SK-N-SH treated with all-trans-retinoic acid at 6 μM for 48 hours (cell line): ENCODE results near the gene C15orf62.

Experiments
- ATAC-seq: fragments of 200-7000 bp; cut with Tn5 transposase; 3 replicates; pipeline ENCODE4 v1.9.1; 2020; ENCODE audit warnings: mild to moderate bottlenecking, moderate library complexity
- ARNTL ChIP-seq: fragments of 450-650 bp; formaldehyde crosslinking; IDR thresholded peaks from 2 replicates; pipeline ENCODE4 v1.5.0; 2020; ENCODE audit warnings: low read depth, mild to moderate bottlenecking, moderate library complexity, borderline replicate concordance
- BACH2 ChIP-seq: fragments of 250-450 bp; sonication (Bioruptor Pico); IDR thresholded peaks from 2 replicates; pipeline ENCODE4 v1.9.0; 2021; ENCODE audit warnings: mild to moderate bottlenecking, borderline replicate concordance
- CSDC2 ChIP-seq: fragments of 250-450 bp; sonication (Bioruptor Pico); IDR thresholded peaks from 2 replicates; pipeline ENCODE4 v1.5.0; 2020; ENCODE audit warnings: mild to moderate bottlenecking, moderate library complexity
- ESRRG ChIP-seq: fragments of 250-450 bp; sonication (Bioruptor Pico); IDR thresholded peaks from 2 replicates; pipeline ENCODE4 v1.6.1; 2021; ENCODE audit warnings: mild to moderate bottlenecking
- GLIS3 ChIP-seq: fragments of 250-450 bp; sonication (Bioruptor Pico); IDR thresholded peaks from 2 replicates; pipeline ENCODE4 v1.5.0; 2020; ENCODE audit warnings: mild to moderate bottlenecking, moderate library complexity
- ISL1 ChIP-seq: fragments of 250-450 bp; sonication (Bioruptor Pico); IDR thresholded peaks from 2 replicates; pipeline ENCODE4 v2.1.2; 2022; ENCODE audit warnings: mild to moderate bottlenecking, moderate library complexity
- PPARA ChIP-seq: fragments of 250-450 bp; sonication (Bioruptor Pico); IDR thresholded peaks from 2 replicates; pipeline ENCODE4 v1.5.0; 2020; ENCODE audit warnings: mild to moderate bottlenecking, borderline replicate concordance
- RARB ChIP-seq: fragments of 250-450 bp; sonication (Bioruptor Pico); IDR thresholded peaks from 2 replicates; pipeline ENCODE4 v1.8.0; 2021; ENCODE audit warnings: mild to moderate bottlenecking, moderate library complexity
- SNAI2 ChIP-seq: fragments of 250-450 bp; sonication (Bioruptor Pico); IDR thresholded peaks from 2 replicates; pipeline ENCODE4 v1.5.0; 2020; ENCODE audit warnings: mild to moderate bottlenecking, moderate library complexity
- TCF4 ChIP-seq: fragments of 250-450 bp; sonication (Bioruptor Pico); IDR thresholded peaks from 2 replicates; pipeline ENCODE4 v1.8.0; 2021; ENCODE audit warnings: mild to moderate bottlenecking, moderate library complexity, borderline replicate concordance
- TOX ChIP-seq: fragments of 250-450 bp; sonication (Bioruptor Pico); IDR thresholded peaks from 2 replicates; pipeline ENCODE4 v1.8.0; 2021; ENCODE audit warnings: mild to moderate bottlenecking, moderate library complexity, borderline replicate concordance
- ZC3H10 ChIP-seq: fragments of 250-450 bp; sonication (Bioruptor Pico); IDR thresholded peaks from 2 replicates; pipeline ENCODE4 v1.5.1; 2021; ENCODE audit warnings: mild to moderate bottlenecking, moderate library complexity
- ZFP3 ChIP-seq: fragments of 250-450 bp; sonication (Bioruptor Pico); IDR thresholded peaks from 2 replicates; pipeline ENCODE4 v1.5.0; 2020; ENCODE audit warnings: mild to moderate bottlenecking, moderate library complexity
- ZFP30 ChIP-seq: fragments of 450-650 bp; formaldehyde crosslinking; IDR thresholded peaks from 2 replicates; pipeline ENCODE4 v1.5.0; 2022; ENCODE audit warnings: mild to moderate bottlenecking, moderate library complexity
- ZNF565 ChIP-seq: fragments of 450-650 bp; formaldehyde crosslinking; conservative IDR thresholded peaks from 2 replicates; pipeline ENCODE4 v1.5.0; 2020; ENCODE audit warnings: low read depth, mild to moderate bottlenecking, moderate library complexity
- ZNF70 ChIP-seq: fragments of 450-650 bp; formaldehyde crosslinking; IDR thresholded peaks from 2 replicates; pipeline ENCODE4 v1.5.0; 2020; ENCODE audit warnings: mild to moderate bottlenecking, moderate library complexity
- ZNF8 ChIP-seq: fragments of 450-650 bp; formaldehyde crosslinking; IDR thresholded peaks from 2 replicates; pipeline ENCODE4 v1.5.0; 2020; ENCODE audit warnings: mild to moderate bottlenecking, moderate library complexity
- TF ChIP-seq, protein P1 (sequence below): fragments of 250-450 bp; sonication (Bioruptor Pico); IDR thresholded peaks from 2 replicates; pipeline ENCODE4 v1.5.1; 2020; ENCODE audit warnings: low read depth, mild to moderate bottlenecking, moderate library complexity
- TF ChIP-seq, protein P2 (sequence below): fragments of 250-450 bp; sonication (Bioruptor Pico); IDR thresholded peaks from 2 replicates; pipeline ENCODE4 v1.5.1; 2021; ENCODE audit warnings: mild to moderate bottlenecking, moderate library complexity
- TF ChIP-seq, protein P3 (sequence below): fragments of 250-450 bp; sonication (Bioruptor Pico); IDR thresholded peaks from 2 replicates; pipeline ENCODE4 v1.5.0; 2020; ENCODE audit warnings: mild to moderate bottlenecking, moderate library complexity
- TF ChIP-seq, protein P4 (sequence below): fragments of 250-450 bp; sonication (Bioruptor Pico); IDR thresholded peaks from 2 replicates; pipeline ENCODE4 v1.8.0; 2021; ENCODE audit warnings: low read depth, mild to moderate bottlenecking, moderate library complexity, borderline replicate concordance
- TF ChIP-seq, protein P5 (sequence below): fragments of 250-450 bp; sonication (Bioruptor Pico); IDR thresholded peaks from 2 replicates; pipeline ENCODE4 v1.8.0; 2020; ENCODE audit warnings: mild to moderate bottlenecking, moderate library complexity, borderline replicate concordance

Gene C15orf62

DNA sequence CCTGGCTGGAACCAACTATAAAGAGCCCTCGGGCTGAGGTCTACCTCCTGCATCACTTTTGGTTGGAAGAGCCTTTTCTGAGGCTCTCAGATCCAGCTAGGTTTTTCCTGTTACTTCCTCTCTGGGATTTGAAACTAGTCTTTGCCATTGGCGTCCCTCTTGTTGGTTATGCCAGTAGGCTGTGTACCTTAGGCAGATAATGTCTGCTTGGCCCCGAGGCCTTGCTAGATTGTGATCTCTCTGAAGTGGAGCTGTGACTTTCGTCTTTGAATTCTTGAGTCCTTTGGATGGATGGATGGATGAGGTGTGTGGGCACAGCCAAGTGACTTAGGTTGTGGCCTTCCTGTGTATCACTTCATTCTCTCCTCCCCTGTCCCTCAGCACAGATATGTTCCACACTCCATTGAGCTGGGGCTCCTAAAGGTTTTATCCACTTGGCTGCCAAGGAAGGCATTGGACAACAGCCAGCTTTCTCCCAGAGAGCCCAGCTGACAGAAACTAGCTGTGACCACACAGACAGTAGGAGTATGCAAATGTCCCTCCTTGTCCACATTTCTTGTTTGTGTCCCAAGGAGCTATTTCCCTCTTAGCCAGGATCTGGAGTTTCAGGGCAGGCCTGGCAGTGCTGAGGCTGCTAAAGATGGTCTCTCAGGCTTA, 45.4 kb downstream of the C15orf62 start:
- TF ChIP-seq PPARA (CRISPR knock-in tag) (no peak), TCF4 (CRISPR knock-in tag) (no peak), ISL1 (CRISPR knock-in tag) (no peak), RARB (CRISPR knock-in tag) (no peak), ZNF8 (CRISPR knock-in tag) (no peak), GLIS3 (no peak), CSDC2 (CRISPR knock-in tag) (no peak), BACH2 (CRISPR knock-in tag) (no peak), TOX (CRISPR knock-in tag) (no peak), ARNTL (no peak), ZC3H10 (CRISPR knock-in tag) (no peak), ESRRG (CRISPR knock-in tag) (no peak), SNAI2 (CRISPR knock-in tag) (no peak)
- TF ChIP-seq, protein P1, sequence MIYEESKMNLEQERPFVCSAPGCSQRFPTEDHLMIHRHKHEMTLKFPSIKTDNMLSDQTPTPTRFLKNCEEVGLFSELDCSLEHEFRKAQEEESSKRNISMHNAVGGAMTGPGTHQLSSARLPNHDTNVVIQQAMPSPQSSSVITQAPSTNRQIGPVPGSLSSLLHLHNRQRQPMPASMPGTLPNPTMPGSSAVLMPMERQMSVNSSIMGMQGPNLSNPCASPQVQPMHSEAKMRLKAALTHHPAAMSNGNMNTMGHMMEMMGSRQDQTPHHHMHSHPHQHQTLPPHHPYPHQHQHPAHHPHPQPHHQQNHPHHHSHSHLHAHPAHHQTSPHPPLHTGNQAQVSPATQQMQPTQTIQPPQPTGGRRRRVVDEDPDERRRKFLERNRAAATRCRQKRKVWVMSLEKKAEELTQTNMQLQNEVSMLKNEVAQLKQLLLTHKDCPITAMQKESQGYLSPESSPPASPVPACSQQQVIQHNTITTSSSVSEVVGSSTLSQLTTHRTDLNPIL (CRISPR knock-in tag), result no peak
- TF ChIP-seq, protein P2, sequence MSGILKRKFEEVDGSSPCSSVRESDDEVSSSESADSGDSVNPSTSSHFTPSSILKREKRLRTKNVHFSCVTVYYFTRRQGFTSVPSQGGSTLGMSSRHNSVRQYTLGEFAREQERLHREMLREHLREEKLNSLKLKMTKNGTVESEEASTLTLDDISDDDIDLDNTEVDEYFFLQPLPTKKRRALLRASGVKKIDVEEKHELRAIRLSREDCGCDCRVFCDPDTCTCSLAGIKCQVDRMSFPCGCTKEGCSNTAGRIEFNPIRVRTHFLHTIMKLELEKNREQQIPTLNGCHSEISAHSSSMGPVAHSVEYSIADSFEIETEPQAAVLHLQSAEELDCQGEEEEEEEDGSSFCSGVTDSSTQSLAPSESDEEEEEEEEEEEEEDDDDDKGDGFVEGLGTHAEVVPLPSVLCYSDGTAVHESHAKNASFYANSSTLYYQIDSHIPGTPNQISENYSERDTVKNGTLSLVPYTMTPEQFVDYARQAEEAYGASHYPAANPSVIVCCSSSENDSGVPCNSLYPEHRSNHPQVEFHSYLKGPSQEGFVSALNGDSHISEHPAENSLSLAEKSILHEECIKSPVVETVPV (CRISPR knock-in tag), result no peak
- TF ChIP-seq, protein P3, sequence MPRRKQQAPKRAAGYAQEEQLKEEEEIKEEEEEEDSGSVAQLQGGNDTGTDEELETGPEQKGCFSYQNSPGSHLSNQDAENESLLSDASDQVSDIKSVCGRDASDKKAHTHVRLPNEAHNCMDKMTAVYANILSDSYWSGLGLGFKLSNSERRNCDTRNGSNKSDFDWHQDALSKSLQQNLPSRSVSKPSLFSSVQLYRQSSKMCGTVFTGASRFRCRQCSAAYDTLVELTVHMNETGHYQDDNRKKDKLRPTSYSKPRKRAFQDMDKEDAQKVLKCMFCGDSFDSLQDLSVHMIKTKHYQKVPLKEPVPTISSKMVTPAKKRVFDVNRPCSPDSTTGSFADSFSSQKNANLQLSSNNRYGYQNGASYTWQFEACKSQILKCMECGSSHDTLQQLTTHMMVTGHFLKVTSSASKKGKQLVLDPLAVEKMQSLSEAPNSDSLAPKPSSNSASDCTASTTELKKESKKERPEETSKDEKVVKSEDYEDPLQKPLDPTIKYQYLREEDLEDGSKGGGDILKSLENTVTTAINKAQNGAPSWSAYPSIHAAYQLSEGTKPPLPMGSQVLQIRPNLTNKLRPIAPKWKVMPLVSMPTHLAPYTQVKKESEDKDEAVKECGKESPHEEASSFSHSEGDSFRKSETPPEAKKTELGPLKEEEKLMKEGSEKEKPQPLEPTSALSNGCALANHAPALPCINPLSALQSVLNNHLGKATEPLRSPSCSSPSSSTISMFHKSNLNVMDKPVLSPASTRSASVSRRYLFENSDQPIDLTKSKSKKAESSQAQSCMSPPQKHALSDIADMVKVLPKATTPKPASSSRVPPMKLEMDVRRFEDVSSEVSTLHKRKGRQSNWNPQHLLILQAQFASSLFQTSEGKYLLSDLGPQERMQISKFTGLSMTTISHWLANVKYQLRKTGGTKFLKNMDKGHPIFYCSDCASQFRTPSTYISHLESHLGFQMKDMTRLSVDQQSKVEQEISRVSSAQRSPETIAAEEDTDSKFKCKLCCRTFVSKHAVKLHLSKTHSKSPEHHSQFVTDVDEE (CRISPR knock-in tag), result no peak
- TF ChIP-seq, protein P4, sequence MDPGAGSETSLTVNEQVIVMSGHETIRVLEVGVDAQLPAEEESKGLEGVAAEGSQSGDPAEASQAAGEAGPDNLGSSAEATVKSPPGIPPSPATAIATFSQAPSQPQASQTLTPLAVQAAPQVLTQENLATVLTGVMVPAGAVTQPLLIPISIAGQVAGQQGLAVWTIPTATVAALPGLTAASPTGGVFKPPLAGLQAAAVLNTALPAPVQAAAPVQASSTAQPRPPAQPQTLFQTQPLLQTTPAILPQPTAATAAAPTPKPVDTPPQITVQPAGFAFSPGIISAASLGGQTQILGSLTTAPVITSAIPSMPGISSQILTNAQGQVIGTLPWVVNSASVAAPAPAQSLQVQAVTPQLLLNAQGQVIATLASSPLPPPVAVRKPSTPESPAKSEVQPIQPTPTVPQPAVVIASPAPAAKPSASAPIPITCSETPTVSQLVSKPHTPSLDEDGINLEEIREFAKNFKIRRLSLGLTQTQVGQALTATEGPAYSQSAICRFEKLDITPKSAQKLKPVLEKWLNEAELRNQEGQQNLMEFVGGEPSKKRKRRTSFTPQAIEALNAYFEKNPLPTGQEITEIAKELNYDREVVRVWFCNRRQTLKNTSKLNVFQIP, result no peak
- TF ChIP-seq, protein P5, sequence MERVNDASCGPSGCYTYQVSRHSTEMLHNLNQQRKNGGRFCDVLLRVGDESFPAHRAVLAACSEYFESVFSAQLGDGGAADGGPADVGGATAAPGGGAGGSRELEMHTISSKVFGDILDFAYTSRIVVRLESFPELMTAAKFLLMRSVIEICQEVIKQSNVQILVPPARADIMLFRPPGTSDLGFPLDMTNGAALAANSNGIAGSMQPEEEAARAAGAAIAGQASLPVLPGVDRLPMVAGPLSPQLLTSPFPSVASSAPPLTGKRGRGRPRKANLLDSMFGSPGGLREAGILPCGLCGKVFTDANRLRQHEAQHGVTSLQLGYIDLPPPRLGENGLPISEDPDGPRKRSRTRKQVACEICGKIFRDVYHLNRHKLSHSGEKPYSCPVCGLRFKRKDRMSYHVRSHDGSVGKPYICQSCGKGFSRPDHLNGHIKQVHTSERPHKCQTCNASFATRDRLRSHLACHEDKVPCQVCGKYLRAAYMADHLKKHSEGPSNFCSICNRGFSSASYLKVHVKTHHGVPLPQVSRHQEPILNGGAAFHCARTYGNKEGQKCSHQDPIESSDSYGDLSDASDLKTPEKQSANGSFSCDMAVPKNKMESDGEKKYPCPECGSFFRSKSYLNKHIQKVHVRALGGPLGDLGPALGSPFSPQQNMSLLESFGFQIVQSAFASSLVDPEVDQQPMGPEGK (CRISPR knock-in tag), result no peak
- ATAC-seq, result no peak; the same call in 1 of the 3 replicates

DNA sequence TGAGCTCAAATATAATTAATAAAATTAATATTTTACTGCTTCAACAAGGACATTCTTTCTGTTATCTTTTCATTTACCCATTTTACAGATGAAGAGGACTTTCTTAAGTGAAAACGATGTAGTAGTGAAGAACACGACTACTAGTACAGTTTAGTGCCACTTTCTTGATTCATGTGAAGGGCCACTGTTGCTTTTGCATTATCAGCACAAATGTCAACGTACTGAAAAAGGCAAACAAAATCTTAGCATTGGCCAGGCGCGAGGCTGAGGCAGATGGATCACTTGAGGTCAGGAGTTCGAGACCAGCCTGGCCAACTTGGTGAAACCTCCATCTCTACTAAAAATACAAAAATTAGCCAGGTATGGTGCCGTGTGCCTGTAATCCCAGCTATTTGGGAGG, 49.3 kb downstream of the C15orf62 start:
- no peak for TF ChIP-seq ISL1 (CRISPR knock-in tag)
- TF ChIP-seq, all 23 proteins: peak for 0
- ATAC-seq, result no peak

DNA sequence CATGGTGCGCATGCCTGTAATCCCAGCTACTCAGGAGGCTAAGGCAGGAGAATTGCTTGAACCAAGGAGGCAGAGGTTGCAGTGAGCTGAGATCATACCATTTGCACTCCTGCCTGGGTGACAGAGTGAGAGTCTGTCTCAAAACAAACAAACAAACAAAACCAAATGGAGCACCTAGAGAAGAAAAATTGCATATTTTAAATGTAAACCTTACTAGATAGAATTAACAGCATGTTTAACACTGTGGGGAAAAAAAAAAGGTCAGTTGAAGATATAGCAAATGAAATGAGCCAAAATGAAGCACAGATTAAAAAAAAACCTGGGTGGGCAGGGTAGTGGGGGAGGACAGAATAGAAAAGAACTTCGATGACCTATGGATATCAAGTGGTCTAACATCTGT, 51.4 kb downstream of the C15orf62 start:
- TF ChIP-seq ZNF70 (CRISPR knock-in tag) (no peak), ARNTL (no peak), ZNF565 (CRISPR knock-in tag) (no peak), CSDC2 (CRISPR knock-in tag) (no peak), SNAI2 (CRISPR knock-in tag) (no peak), GLIS3 (no peak), ZFP30 (CRISPR knock-in tag) (no peak), BACH2 (CRISPR knock-in tag) (no peak), ISL1 (CRISPR knock-in tag) (no peak), ZFP3 (CRISPR knock-in tag) (no peak), ZC3H10 (CRISPR knock-in tag) (no peak), ZNF8 (CRISPR knock-in tag) (no peak)
- TF ChIP-seq, protein P4, result no peak
- TF ChIP-seq, protein P2 (CRISPR knock-in tag), result no peak
- TF ChIP-seq, protein P1 (CRISPR knock-in tag), result no peak
- ATAC-seq, result no peak
